Activated CD8-positive, alpha-beta memory T cell treated with anti-CD3 and anti-CD28 coated beads, Interleukin-2, amount 10 ng/mL, durations not matched to agents 7 days and 5 days (primary cell): Measurements from ENCODE around the gene FBXL22. TPM values are rescaled to one million over a fixed set of nuclear protein-coding genes. Genes with fewer than 3 reads are reported as not detected.
A peak's percentile ranks its signal among the peaks of the same experiment; 100 is the strongest.
"Not testable (repeated sequence)": the region's sequence is repeated elsewhere in the genome, so short reads cannot be mapped to it uniquely, and the experiment has no call there.

ENCODE experiments used
- ATAC-seq: fragments of 150-1000 bp; cut with Tn5 transposase; one replicate; pipeline ENCODE4 v1.10.0; 2021; ENCODE audit warnings: moderate library complexity
- CTCF ChIA-PET: fragments of 350-600 bp; sonication (Branson Sonifier 250); formaldehyde crosslinking; loops from one replicate; lab custom pipeline; 2021; ENCODE audit warnings: antibody characterized with exemption; lab: Charles Lee
- DNase-seq: peaks from one replicate; pipeline ENCODE4 v3.0.0-alpha.2; 2020
- H3K27ac Mint-ChIP-seq: one replicate; pipeline ENCODE4 v1.8.0; 2021; ENCODE audit warnings: mild to moderate bottlenecking, mixed read lengths
- H3K27me3 Mint-ChIP-seq: one replicate; pipeline ENCODE4 v1.8.0; 2021; ENCODE audit warnings: mixed read lengths
- H3K36me3 Mint-ChIP-seq: one replicate; pipeline ENCODE4 v1.8.0; 2021; ENCODE audit warnings: mild to moderate bottlenecking, mixed read lengths
- H3K4me1 Mint-ChIP-seq: one replicate; pipeline ENCODE4 v1.8.0; 2021; ENCODE audit warnings: mixed read lengths
- H3K4me3 Mint-ChIP-seq: one replicate; pipeline ENCODE4 v1.8.0; 2021; ENCODE audit warnings: mild to moderate bottlenecking, moderate library complexity, mixed read lengths
- H3K9me3 Mint-ChIP-seq: one replicate; pipeline ENCODE4 v1.8.0; 2022; ENCODE audit warnings: low read depth, mixed read lengths
- total RNA-seq, 2 experiments: library from RNA; stranded (reverse); gene quantifications; one replicate each; pipeline ENCODE4 v1.2.3, GENCODE V29; 2021

FBXL22 gene
- total RNA-seq, 2 experiments from 2014 or later: 0.56 to 0.85 TPM

DNA sequence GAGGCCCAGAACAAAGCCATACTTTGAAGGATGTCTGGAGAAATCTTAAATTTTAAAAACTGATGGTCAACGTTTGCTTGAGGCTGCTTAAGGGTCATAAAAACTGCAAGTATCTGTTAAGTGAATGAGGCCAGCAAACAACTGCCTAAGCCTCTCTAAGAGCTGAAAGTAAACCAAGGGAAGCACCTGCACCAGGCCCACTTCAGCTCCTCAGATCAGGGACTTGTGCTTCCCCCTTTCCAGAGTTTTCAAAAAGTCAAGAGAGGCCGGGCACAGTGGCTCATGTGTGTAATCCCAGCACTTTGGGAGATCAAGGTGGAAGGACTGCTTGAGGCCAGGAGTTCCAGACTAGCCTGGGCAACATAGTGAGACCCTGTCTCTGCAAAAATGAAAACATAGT lies 9.1 kb downstream of the FBXL22 start:
- peaks cover 3% of the 10 kb centered on the region for H3K27me3 Mint-ChIP-seq
- H3K9me3 Mint-ChIP-seq: no peaks in the 10 kb centered on the region
- H3K36me3 Mint-ChIP-seq: peaks cover 8% of the 10 kb centered on the region
- peaks cover 61% of the 10 kb centered on the region for H3K4me1 Mint-ChIP-seq
- CTCF ChIA-PET: interaction anchor here (0.6 to 11.6 kb wide), 15 partner anchors 10 to 548 kb away, joined by 3 to 151 read pairs (median 4); partner anchors contain the start of genes DAPK2, FBXL22 and SNX1
- ATAC-seq (no peak), DNase-seq (no peak)
- H3K27ac Mint-ChIP-seq: peak overlapping the region; percentile 87
- no peak overlapping the region for H3K4me3 Mint-ChIP-seq

GRCh38 chr15:63608989-63609388 lies 11.8 kb downstream of the FBXL22 start:
- no peak for DNase-seq
- CTCF ChIA-PET: interaction anchor here (0.9 to 11.6 kb wide), 16 partner anchors 8 to 544 kb away, joined by 3 to 151 read pairs (median 8); partner anchors contain the start of genes DAPK2 and FBXL22

DNA sequence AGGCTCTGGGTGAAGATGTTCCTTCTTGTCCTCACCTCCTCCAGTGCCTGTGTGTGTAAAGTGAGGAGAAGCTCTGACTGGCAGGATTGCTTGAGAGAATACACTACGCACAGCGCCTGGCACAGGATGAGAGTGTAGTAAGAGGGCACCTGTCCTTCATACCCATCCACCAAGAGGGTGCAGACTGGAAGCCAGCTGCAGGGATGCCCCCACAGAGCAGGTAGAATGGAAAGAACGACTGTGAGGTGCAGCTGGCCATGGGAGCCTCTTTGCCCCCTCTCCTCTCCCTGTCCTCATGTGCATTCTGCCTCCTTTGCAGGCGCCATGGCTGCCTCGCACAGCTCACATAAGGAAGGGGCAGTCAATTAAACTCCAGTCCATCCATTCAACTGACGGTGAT lies 12.3 kb downstream of the FBXL22 start:
- Mint-ChIP-seq H3K4me1 (peaks cover 45% of the 10 kb centered on the region), H3K27ac (peak overlapping the region; percentile 41), H3K36me3 (peaks cover 8% of the 10 kb centered on the region), H3K4me3 (no peak overlapping the region), H3K27me3 (no peaks in the 10 kb centered on the region), H3K9me3 (no peaks in the 10 kb centered on the region)
- ATAC-seq (no peak), DNase-seq (no peak)
- CTCF ChIA-PET: interaction anchor here (0.6 to 11.6 kb wide), 48 partner anchors 9 to 544 kb away, joined by 3 to 151 read pairs (median 4); partner anchors contain the start of genes CIAO2A, DAPK2 and FBXL22

More at GRCh38 chr15:63608989-63609388, 11.8 kb downstream of the FBXL22 start:
- Mint-ChIP-seq H3K4me1 (peaks cover 47% of the 10 kb centered on the region), H3K27ac (peak overlapping the region; percentile 31), H3K27me3 (no peaks in the 10 kb centered on the region), H3K9me3 (no peaks in the 10 kb centered on the region), H3K36me3 (peaks cover 8% of the 10 kb centered on the region), H3K4me3 (no peak overlapping the region)
- no peak for ATAC-seq

GRCh38 chr15:63610209-63610841 lies 13.1 kb downstream of the FBXL22 start:
- peak overlapping the region; percentile 8 for H3K4me3 Mint-ChIP-seq
- peaks cover 14% of the 10 kb centered on the region for H3K36me3 Mint-ChIP-seq

DNA sequence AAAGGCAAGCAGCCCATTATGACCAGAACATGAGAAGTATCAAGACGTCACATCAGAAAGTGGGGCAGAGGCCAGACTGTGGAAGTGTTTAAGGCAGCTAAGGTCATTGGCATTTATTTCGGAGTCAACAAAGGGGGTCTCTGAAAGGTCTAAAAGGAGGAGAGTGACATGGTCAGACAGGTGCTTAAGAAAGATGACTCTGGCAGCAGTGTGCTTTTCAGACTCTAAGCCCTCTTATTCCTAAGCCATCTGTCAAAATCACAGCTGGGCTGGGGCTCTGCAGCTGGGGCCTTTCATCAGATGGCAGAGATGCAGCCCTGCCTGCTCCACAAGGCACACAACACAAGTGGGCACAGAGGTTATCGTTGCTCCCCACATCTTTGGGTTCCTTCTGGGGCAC lies 14.0 kb downstream of the FBXL22 start:
- ATAC-seq (no peak), DNase-seq (no peak)
- Mint-ChIP-seq H3K4me3 (no peak overlapping the region), H3K27me3 (no peaks in the 10 kb centered on the region), H3K27ac (peak overlapping the region; percentile 94), H3K9me3 (no peaks in the 10 kb centered on the region), H3K4me1 (peaks cover 31% of the 10 kb centered on the region), H3K36me3 (peaks cover 21% of the 10 kb centered on the region)
- CTCF ChIA-PET: interaction anchor here (0.9 to 11.6 kb wide), 20 partner anchors 10 to 542 kb away, joined by 3 to 151 read pairs (median 6); partner anchors contain the start of genes CIAO2A and DAPK2

More at GRCh38 chr15:63610209-63610841, 13.1 kb downstream of the FBXL22 start:
- no peaks in the 10 kb centered on the region for H3K27me3 Mint-ChIP-seq
- peaks cover 39% of the 10 kb centered on the region for H3K4me1 Mint-ChIP-seq
- H3K9me3 Mint-ChIP-seq: no peaks in the 10 kb centered on the region
- DNase-seq (peak; percentile 92), ATAC-seq (peak; percentile 89)
- peak overlapping the region; percentile 94 for H3K27ac Mint-ChIP-seq
- CTCF ChIA-PET: interaction anchor here (0.6 to 11.6 kb wide), 55 partner anchors 10 to 543 kb away, joined by 3 to 151 read pairs (median 4); partner anchors contain the start of genes CIAO2A, DAPK2, FBXL22 and SNX1

GRCh38 chr15:63612300-63612699 lies 15.1 kb downstream of the FBXL22 start:
- H3K9me3 Mint-ChIP-seq: no peaks in the 10 kb centered on the region
- CTCF ChIA-PET: interaction anchor here (1.1 to 11.6 kb wide), 6 partner anchors 15 to 482 kb away, joined by 3 to 151 read pairs (median 6); partner anchors contain the start of gene CIAO2A
- no peak overlapping the region for H3K27ac Mint-ChIP-seq
- peaks cover 26% of the 10 kb centered on the region for H3K36me3 Mint-ChIP-seq
- no peaks in the 10 kb centered on the region for H3K27me3 Mint-ChIP-seq
- H3K4me1 Mint-ChIP-seq: peaks cover 25% of the 10 kb centered on the region
- no peak for DNase-seq
- no peak for ATAC-seq
- H3K4me3 Mint-ChIP-seq: no peak overlapping the region

DNA sequence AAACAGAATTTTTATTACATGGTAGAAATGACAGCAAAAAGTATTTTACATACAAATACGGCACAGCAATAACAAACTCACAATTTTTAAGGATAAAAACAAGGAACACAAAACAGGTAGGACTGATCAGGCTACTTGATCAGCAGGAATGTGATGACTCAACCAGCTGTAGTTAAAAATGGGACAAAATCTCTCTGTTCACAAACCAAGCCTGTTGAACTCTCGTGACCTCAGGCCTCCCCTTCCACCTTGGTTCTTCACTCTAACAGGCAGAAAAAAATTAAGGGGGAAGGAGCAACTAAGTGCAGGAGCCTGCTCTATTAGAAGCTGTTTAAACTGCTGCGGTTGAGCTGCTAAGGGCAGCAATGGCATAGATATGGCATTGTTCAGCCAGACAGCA lies 18.7 kb downstream of the FBXL22 start:
- DNase-seq: no peak
- Mint-ChIP-seq H3K4me1 (peaks cover 6% of the 10 kb centered on the region), H3K27ac (no peak overlapping the region), H3K36me3 (peaks cover 32% of the 10 kb centered on the region), H3K27me3 (no peaks in the 10 kb centered on the region), H3K4me3 (no peak overlapping the region), H3K9me3 (no peaks in the 10 kb centered on the region)
- CTCF ChIA-PET: interaction anchor here (1.6 kb wide), 1 partner anchor 14 kb away, joined by 5 read pairs; no protein-coding TSS in a partner anchor
- no peak for ATAC-seq

GRCh38 chr15:63617147-63617546 lies 20.0 kb downstream of the FBXL22 start:
- H3K9me3 Mint-ChIP-seq, ATAC-seq, H3K4me1 Mint-ChIP-seq, H3K27me3 Mint-ChIP-seq, H3K4me3 Mint-ChIP-seq, DNase-seq, H3K27ac Mint-ChIP-seq: not testable (repeated sequence)
- H3K36me3 Mint-ChIP-seq: peaks cover 38% of the 10 kb centered on the region
- CTCF ChIA-PET: interaction anchor here (1.6 kb wide), 1 partner anchor 12 kb away, joined by 5 read pairs; no protein-coding TSS in a partner anchor

DNA sequence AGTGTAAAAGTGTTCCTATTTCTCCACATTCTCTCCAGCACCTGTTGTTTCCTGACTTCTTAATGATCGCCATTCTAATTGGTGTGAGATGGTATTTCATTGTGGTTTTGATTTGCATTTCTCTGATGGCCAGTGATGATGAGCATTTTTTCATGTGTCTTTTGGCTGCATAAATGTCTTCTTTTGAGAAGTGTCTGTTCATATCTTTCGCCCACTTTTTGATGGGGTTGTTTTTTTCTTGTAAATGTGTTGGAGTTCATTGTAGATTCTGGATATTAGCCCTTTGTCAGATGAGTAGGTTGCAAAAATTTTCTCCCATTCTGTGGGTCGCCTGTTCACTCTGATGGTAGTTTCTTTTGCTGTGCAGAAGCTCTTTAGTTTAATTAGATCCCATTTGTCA lies 20.4 kb downstream of the FBXL22 start:
- peaks cover 42% of the 10 kb centered on the region for H3K36me3 Mint-ChIP-seq
- DNase-seq, H3K27me3 Mint-ChIP-seq, H3K9me3 Mint-ChIP-seq, H3K4me1 Mint-ChIP-seq, H3K4me3 Mint-ChIP-seq, ATAC-seq, H3K27ac Mint-ChIP-seq: not testable (repeated sequence)
- CTCF ChIA-PET: interaction anchor here (1.6 kb wide), 1 partner anchor 12 kb away, joined by 5 read pairs; no protein-coding TSS in a partner anchor

GRCh38 chr15:63620760-63621159 lies 23.6 kb downstream of the FBXL22 start:
- DNase-seq, H3K4me1 Mint-ChIP-seq, CTCF ChIA-PET, H3K4me3 Mint-ChIP-seq, H3K27me3 Mint-ChIP-seq, H3K9me3 Mint-ChIP-seq, H3K27ac Mint-ChIP-seq, ATAC-seq: not testable (repeated sequence)
- H3K36me3 Mint-ChIP-seq: peaks cover 53% of the 10 kb centered on the region

DNA sequence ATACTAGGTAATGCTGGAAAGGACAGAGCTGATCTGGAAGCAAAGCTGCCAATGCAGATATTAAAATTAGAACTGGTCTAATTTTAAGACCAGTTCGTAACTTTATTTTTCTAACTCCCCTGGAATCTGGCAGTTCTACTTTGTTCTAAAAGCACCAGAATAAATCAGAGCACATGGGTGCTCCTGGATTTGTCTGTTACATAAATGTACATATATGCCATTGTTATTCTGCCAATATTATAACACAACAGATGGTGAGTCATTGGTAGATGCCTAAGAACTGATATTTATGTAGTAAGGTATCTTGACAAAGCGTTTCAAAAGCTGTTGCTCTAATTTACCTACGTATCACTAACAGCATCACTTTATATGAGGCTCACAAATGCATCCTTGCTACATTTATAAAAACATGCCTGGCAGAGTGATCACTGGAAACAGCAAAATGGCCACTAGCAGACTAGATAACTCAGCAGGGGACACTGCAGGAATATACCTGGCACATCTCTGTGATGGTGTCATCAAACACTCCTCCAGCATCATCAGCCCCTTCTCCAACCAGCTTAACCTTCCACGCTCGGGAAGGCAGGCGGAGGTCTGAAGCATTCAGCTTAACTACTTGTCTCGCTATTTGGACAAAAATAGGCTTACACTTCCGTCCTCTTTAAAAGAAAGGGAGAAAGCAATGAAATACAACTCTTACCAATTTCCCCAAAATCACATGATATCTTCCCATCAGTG lies 26.2 kb downstream of the FBXL22 start:
- CTCF ChIA-PET: interaction anchor here (1.2 kb wide), 1 partner anchor 13 kb away, joined by 3 read pairs; no protein-coding TSS in a partner anchor
- no peaks in the 10 kb centered on the region for H3K27me3 Mint-ChIP-seq

DNA sequence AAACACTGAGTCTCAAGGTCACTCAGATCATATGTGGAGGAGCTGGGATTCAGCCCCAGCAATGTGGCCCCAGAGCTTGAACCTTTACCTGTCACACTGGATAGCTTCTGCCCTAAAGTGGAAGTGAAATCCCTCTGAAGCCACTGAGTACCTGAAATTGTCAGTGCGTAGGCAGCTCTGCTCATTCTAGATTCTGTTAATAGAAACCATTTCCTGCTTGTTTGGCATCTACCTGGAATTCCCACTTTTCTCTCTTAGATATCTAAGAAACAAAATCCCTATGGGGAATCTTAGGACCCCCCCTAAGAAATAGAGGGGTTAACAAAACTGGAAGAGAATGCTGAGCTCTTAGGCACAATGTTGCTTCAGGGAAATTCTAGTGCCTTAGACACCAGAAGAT lies 29.8 kb downstream of the FBXL22 start:
- H3K27ac Mint-ChIP-seq: no peak overlapping the region
- no peak overlapping the region for H3K4me3 Mint-ChIP-seq
- peaks cover 57% of the 10 kb centered on the region for H3K36me3 Mint-ChIP-seq
- H3K27me3 Mint-ChIP-seq: no peaks in the 10 kb centered on the region
- H3K9me3 Mint-ChIP-seq: no peaks in the 10 kb centered on the region
- ATAC-seq: no peak
- CTCF ChIA-PET: interaction anchor here (1.2 to 2.9 kb wide), 2 partner anchors 15 to 17 kb away, joined by 5 to 9 read pairs; no protein-coding TSS in a partner anchor
- peaks cover 2% of the 10 kb centered on the region for H3K4me1 Mint-ChIP-seq
- DNase-seq: no peak

More for the DNA sequence above, 26.2 kb downstream of the FBXL22 start:
- Mint-ChIP-seq H3K4me1 (peaks cover 2% of the 10 kb centered on the region), H3K36me3 (peaks cover 53% of the 10 kb centered on the region), H3K27ac (no peak overlapping the region), H3K4me3 (no peak overlapping the region), H3K9me3 (no peaks in the 10 kb centered on the region)
- ATAC-seq: no peak
- no peak for DNase-seq
